ENCODE measurements around the gene KCNK3. TPM values are rescaled to one million over a fixed set of nuclear protein-coding genes. Genes with fewer than 3 reads are reported as not detected.

Gene KCNK3
- total RNA-seq, 4 donors from 2014 or later, result 0.76 to 1.6 (median 0.94) TPM

DNA sequence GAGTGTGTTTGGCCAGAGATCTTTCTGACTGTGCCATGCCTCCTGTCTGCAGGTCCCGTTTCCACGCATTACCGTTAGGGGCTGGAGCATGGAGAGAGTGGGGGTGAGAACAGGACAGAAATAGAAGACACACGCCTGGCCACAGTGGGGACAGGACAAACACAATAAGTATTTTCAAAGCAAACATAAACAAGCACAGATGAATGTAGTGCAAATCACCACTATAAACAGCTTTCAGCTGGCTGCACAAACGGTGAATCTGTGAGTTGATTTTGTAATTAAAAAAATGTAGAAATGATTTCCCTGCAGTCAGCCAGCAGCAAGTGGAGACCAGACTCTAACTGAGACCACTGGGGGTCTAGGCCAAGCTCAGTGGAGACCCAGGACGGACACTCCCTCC lies 6.8 kb downstream of the KCNK3 start:
- TF ChIP-seq CTCF (IDR thresholded peaks at IDR 0.05) (no peak), POLR2A (IDR thresholded peaks at IDR 0.05) (no peak)
- no peak overlapping the region for H3K4me3 ChIP-seq
- H3K27ac ChIP-seq, result no peak overlapping the region
- H3K36me3 ChIP-seq, result no peaks in the 10 kb centered on the region
- H3K4me1 ChIP-seq, result no peaks in the 10 kb centered on the region
- no peaks in the 10 kb centered on the region for H3K9me3 ChIP-seq
- DNase-seq, result no peak
- H3K27me3 ChIP-seq, result no peaks in the 10 kb centered on the region

DNA sequence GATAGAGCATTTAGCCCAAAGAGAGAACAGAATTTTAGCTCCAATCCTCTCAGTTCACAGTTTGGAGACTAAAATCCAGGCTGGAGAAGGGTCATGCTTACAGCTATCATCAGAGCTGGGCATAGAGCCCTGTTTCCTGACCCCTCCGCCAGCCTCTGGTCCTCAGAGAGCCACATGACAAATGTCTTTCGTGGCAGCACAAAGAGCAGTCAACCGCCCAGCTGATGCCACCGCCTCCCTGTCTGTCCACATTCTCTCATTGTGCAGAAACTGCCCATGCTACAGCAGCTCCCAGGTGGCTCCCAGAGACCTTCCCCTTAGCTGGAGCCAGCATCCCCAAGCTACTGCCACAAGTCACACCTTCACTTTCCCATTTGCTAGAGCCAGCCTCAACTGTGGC lies 7.6 kb downstream of the KCNK3 start:
- DNase-seq, result no peak
- H3K9me3 ChIP-seq, result no peaks in the 10 kb centered on the region
- H3K4me3 ChIP-seq, result no peak overlapping the region
- no peak for TF ChIP-seq POLR2A (IDR thresholded peaks at IDR 0.05)
- TF ChIP-seq CTCF (IDR thresholded peaks at IDR 0.05), result no peak
- H3K27ac ChIP-seq, result no peak overlapping the region
- H3K4me1 ChIP-seq, result no peaks in the 10 kb centered on the region
- no peaks in the 10 kb centered on the region for H3K27me3 ChIP-seq
- H3K36me3 ChIP-seq, result no peaks in the 10 kb centered on the region

- Histone ChIP-seq H3K4me1 (no peaks in the 10 kb centered on the region), H3K4me3 (no peak overlapping the region), H3K27me3 (no peaks in the 10 kb centered on the region), H3K36me3 (no peaks in the 10 kb centered on the region), H3K9me3 (no peaks in the 10 kb centered on the region), H3K27ac (no peak overlapping the region)
- no peak for TF ChIP-seq POLR2A (IDR thresholded peaks at IDR 0.05)
- TF ChIP-seq CTCF (IDR thresholded peaks at IDR 0.05), result no peak
- no peak for DNase-seq
Observed at GRCh38 chr2:26701596-26701995, 9.1 kb downstream of the KCNK3 start.

GRCh38 chr2:26702025-26702424 lies 9.5 kb downstream of the KCNK3 start:
- no peak for DNase-seq
- Histone ChIP-seq H3K4me3 (no peak overlapping the region), H3K27me3 (no peaks in the 10 kb centered on the region), H3K9me3 (no peaks in the 10 kb centered on the region), H3K27ac (no peak overlapping the region), H3K4me1 (no peaks in the 10 kb centered on the region), H3K36me3 (no peaks in the 10 kb centered on the region)
- TF ChIP-seq CTCF (IDR thresholded peaks at IDR 0.05) (no peak), POLR2A (IDR thresholded peaks at IDR 0.05) (no peak)

DNA sequence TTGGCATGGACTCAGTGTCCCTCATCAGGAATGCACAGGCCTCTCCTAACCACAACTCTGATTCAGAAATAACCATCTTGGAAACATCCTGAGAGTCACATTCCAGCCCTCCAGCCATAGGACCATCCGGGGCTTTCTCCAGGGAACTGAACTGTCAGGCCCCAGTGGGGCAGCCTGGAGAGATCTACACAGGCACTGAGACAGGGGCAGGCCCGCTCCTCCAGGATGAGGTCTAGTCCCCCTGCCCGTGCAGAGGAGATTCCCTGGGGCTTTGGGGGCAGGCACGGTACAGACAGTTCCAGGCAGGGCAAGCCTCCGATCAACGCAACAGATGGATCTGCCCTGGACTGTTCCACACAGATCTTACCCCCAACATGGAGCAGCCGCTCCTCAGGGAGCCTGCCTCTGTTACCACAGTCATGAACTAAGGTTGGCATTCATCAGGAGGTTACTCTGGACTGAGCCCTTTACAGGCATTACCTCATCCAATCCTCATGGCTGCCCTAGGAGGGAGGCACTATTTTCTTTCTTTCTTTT lies 12.0 kb downstream of the KCNK3 start:
- DNase-seq, result no peak
- no peak overlapping the region for H3K4me3 ChIP-seq
- H3K4me1 ChIP-seq, result no peaks in the 10 kb centered on the region
- H3K36me3 ChIP-seq, result no peaks in the 10 kb centered on the region
- peak overlapping the region in 1 of 4 donors; percentile 22 for H3K27ac ChIP-seq
- H3K9me3 ChIP-seq, result no peaks in the 10 kb centered on the region
- no peak for TF ChIP-seq CTCF (IDR thresholded peaks at IDR 0.05)
- no peaks in the 10 kb centered on the region for H3K27me3 ChIP-seq

- Histone ChIP-seq H3K4me3 (no peak overlapping the region), H3K27me3 (no peaks in the 10 kb centered on the region), H3K36me3 (no peaks in the 10 kb centered on the region), H3K9me3 (no peaks in the 10 kb centered on the region), H3K27ac (peak overlapping the region in 1 of 4 donors; percentile 22), H3K4me1 (no peaks in the 10 kb centered on the region)
- TF ChIP-seq CTCF (IDR thresholded peaks at IDR 0.05) (no peak), POLR2A (IDR thresholded peaks at IDR 0.05) (no peak)
- DNase-seq, result no peak
Observed at GRCh38 chr2:26705126-26705525, 12.6 kb downstream of the KCNK3 start.
